Embryonic facial prominence (tissue), 1 donor: Measurements from ENCODE around the gene FASN.

Source experiments
- DNase-seq: peaks from one replicate; pipeline ENCODE4 v3.0.0-alpha.2; 2016; ENCODE audit errors: extremely low spot score

Gene FASN

DNA sequence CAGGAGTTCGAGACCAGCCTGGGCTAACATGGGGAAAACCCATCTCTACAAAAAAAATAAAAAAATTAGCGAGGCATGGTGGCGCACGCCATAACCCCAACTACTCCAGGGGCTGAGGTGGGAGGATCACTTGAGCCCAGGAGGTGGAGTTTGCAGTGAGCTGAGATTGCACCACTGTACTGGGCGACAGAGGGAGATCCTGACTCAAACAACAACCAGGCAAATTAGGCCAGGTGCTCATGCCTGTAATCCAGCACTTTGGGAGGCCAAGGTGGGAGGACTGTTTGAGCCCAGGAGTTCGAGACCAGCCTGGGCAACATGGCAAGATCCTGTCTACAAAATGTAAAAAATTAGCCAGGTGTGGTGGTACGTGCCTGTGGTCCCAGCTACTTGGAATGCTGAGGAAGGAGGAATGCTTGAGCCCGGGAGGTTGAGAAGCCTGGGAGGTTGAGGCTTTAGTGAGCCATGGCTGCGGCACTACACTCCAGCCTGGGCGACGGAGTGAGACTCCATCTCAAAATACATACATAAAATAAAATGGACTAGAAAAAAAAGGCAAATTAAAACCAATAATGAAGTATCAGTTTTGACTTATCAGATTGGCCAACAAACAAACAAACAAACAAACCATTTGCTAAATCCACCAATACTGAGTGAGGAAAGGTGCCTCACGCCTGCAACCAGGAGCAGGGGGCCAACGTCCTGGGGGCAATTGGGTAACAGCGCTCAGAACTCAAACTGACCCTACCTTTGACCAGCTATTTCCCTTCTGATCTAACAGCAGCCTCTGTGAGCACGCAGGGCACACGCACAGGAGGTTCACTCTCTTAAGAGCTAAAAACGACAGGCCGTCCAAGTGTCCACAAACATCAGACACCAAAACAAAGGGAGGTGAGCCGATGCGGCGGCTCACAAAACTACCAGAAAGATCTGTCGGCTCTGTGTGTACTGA lies 19.4 kb upstream of the FASN start:
- no peak for DNase-seq

DNA sequence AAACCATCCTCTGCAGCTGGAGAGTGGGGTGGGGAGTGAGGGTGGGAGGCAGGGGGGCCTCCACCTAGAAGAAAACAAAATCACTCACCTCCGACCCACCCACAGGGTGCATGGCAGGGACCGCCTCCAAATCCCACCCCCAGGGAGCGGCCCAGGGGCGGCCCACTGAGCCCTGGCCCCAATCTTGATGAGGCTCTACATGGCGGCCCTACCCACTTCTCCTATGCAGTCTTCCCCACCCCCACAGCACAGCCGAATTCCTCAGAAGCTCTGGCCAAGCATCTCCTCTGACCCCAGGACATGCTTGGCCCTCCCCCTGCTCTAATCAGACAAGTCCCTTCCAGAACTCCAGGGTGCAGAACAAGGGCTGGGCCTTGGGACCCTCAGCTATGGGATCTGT lies 18.2 kb upstream of the FASN start:
- DNase-seq, result no peak

DNA sequence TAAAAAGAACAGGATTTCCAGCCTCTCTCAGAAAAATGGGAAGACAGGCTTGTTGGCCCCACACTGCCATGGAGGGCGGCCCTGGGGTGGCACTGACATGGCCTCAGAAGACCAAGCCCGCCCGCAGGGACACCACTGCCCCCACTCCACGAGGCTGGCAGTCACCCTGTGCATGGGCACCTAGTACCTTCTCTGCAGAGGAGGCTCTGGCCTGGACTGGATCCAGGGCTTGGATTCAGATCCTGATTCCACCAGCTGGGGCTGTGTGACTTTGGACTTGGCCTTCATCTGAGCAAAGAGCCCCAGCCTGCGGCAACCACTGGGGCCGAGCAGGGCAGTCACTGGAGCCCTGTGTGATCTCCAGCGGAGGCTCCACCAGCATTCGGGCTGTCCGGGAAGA lies 16.8 kb upstream of the FASN start:
- no peak for DNase-seq

DNA sequence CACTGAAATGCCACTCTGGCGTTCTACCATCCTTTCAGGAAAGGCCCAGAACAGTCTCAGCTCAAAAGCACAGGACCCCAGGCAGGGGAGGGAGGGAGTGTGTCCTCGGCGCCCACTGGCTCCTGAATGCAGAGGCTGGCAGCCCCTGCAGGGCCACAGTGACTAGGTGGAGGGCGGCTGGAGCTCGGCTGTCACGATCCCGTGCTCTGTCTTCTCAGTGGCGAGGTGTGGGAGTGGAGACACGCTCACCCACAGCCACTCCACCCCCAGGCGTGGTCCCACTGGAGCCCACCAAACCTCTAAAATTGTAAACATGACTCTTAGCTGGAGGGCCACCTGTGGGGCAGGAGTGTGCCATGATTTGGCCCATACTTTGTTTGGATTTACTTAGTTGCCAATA lies 16.4 kb upstream of the FASN start:
- no peak for DNase-seq

DNA sequence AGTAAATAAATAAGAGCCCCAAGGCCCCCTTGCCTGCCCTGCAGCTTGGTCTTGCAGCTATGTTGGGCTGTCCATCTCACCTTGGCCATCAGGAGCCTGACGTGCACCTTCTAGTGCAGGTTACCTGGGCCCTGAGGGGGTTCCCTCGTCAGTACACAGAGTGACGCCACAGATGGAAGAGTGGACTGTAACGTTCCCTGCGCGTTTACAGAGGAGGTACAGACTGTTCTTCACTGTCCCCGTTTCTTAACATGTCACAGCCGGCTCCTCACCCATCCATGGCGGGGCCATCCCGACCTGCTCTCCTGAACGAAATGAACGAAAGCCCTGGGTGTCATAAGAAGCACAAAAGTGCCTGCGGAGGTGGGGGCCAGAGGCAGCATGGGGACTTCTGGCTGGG lies 15.9 kb upstream of the FASN start:
- DNase-seq, result no peak

DNA sequence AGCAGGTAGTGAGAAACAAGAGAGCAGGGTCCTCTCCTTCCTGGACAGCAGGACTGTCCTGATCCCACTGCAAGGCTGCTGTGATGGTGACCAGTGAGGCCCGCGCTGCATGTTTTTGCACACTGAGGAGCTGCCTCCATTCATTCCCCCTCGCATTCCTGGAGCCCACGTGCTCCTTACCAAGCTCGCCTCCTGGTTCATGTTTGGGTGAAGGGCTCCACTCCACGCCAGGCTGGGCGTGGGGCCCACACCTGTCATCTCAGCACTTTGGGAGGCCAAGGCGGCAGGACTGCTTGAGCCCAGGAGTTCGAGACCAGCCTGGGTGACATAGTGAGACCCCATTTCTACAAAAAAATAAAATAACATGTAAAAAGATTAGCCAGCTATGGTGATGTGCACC lies 15.4 kb upstream of the FASN start:
- no peak for DNase-seq

DNA sequence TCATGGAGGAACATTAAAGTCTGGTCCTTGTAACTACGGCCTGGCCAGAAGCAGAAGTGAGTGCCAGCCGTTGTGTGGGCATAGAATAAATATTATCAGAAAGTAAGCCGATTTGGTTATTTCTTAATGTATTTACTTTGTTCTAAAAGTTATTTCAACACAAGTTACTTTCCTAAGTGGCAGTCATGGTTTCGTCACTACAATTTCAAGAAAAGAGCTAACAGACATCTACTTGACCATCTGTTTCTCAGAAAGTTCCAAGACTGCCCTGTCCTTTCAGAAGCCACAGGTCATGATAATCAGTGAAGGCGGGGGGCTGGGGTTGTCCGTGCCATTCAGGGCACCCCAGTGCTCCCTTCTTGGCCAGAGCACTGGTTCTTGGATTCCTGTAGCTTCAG lies 14.9 kb upstream of the FASN start:
- DNase-seq, result no peak

DNA sequence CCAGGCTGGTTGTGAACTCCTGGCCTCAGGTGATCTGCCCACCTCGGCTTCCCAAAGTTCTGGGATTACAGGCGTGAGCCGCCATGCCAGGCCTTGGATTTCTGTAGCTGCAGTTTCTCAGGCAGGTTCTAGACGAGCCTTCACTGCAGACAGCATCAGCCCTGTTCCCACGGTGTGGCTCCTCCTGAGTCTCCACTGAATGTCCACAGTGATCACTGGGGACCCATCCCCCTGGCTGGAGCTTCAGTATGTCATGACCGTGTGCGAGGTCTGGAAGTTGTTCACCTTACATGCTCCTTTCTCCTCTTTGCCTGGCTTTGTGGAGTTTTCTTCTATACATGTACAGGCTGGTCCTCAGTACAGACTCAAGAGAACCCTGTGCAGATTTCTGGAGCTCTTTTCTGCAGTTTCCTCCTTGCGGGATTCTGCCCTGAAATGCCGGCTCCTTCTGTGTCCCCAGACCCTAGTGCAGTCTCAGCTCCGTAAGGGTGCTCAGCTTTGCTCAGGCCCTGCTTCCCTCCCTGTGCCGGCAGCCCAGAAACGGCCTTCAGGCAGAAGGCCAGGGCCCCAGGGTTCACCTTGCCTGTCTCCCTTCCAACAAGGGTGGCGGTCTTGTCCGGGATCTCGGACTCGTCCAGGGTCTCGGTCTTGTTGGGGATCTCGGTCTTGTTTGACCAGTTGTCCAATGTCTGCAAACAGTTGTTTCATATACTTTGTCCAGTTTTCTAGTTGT lies 14.3 kb upstream of the FASN start:
- no peak for DNase-seq

DNA sequence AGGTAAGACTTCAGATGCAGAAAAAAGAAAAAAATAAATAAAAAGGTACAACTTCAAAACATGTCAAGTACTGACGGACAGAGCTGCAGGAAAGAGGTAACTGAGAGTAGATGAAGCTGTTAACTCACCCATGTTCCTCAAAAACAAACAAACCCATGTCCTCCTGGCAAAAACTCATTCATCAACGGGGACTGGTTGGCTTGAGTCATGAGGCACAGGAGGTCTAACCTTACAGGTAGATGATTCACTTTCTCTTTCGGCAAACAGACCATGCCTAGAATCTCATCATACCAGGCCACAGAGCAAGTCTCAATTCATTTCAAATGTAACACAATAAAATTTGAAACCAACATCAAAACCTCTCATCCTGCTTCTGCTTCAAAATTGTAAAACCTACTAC lies 12.3 kb upstream of the FASN start:
- no peak for DNase-seq

DNA sequence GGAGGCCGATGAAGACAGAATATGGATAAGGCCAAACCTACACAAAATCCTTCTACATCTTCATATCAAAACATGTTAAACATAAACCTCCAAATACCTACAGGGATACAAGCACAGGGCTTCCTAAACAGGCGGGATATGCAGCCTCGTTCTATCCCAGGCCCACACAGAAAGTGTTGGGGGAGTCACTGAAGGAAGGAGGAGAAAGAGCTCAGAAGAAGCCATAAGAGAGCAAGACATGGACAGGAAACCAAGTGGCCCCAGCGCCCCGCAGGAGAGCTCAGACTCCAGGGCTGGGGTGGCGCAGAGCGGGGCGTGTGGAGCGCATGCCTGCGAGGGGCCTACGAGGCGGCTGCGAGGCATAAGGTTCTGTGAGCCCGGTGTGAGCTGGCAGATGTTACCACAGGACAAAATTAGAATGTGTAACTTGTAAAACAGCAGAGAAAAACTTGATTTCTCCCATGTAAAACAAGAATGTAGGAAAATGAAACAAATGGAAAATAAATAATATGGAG lies 11.0 kb upstream of the FASN start:
- no peak for DNase-seq

DNA sequence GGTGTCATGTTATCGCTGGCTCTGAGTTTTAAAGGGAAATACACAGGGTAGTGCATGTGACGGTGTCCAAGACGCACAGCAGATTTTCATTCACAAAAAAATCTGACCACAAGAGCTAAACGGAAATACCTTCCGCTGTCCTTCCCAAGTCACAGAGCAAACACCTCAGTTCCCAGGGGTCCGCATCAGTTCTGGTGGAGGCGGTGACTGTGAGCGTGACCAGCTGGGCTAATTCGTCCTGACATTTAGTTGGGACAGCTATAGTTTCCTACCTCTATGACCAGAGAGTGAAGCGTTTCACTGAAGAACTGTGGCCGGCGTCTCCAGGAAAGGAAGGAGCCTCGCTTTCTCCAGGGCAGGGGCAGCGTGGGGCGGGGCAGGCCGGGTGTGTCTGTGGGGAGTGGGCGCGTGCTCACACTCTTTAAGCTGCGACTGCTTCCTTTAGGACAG lies 10.5 kb upstream of the FASN start:
- no peak for DNase-seq

DNA sequence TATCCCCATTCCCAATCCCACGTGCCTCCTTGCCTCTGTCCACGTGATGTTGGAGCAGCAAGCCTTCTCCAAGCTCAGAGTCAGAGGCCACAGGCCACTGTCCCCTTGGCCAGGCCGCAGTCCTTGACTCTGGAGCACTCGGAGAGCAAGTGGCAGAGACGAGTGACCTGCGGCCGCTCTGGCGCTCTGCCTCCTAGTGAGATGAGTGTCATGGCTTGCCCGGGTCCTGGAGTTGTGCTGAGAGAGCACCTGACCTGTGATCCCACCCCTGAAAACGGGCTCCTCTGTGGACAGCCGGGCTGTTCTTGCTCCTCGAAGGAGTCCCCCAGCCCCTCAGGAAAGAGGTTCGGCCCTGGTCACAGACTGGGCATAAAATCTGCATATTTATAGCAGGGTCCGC lies 10.0 kb upstream of the FASN start:
- no peak for DNase-seq

DNA sequence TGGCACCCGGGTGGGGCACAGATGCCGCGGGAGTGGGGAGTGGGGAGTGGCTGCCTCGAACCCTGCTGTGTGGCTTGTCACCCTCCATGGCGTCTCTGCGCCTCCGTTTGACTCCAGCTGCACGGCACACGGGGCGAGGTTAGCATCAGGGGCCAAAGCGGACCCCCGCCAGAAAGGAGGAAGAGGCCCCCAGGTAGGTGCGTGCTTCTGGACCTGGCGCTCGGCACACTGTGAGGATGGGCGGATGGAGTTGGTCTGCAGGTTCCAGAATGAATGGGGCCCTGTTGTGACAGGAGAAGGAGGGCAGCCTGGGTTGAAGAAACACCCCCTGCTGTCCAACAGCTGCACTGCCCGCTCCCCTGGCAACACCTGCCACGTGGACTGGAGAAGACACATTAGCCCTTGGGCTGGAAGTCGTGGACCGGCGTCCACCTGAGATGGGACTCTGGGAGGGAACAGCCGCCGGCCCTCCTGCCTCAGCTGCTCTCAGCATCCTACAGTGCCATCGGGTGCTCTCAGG lies 9.4 kb upstream of the FASN start:
- DNase-seq, result no peak

DNA sequence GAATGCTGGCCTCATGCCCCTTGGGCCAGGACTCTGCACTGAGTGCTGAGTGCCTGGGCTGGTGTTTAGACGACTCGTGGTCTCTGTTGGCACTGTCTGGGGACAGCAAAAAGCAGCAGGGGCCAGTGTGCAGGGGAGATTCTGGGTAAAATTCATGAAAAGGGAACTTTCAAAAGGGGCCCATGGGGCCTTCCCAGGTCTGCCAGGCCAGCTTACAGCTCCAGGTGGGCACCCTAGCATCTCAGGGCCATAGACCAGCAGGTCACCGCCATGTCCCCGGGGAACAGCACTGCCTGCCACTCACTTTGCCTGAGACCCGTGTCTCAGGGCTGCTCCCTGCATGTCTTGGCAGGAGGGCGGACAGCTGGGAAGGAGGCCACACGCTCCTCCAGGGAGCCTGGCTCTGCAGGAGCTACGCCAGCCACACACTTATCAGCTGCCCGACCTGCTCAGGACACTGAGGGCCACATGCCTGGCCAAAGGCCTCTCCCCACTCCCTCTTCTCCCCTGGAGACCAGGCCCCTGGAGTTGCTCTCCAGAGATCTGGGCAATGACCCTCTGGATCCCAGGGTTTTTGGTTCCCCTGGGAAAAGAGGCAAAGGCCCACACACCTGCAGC lies 8.8 kb upstream of the FASN start:
- no peak for DNase-seq

DNA sequence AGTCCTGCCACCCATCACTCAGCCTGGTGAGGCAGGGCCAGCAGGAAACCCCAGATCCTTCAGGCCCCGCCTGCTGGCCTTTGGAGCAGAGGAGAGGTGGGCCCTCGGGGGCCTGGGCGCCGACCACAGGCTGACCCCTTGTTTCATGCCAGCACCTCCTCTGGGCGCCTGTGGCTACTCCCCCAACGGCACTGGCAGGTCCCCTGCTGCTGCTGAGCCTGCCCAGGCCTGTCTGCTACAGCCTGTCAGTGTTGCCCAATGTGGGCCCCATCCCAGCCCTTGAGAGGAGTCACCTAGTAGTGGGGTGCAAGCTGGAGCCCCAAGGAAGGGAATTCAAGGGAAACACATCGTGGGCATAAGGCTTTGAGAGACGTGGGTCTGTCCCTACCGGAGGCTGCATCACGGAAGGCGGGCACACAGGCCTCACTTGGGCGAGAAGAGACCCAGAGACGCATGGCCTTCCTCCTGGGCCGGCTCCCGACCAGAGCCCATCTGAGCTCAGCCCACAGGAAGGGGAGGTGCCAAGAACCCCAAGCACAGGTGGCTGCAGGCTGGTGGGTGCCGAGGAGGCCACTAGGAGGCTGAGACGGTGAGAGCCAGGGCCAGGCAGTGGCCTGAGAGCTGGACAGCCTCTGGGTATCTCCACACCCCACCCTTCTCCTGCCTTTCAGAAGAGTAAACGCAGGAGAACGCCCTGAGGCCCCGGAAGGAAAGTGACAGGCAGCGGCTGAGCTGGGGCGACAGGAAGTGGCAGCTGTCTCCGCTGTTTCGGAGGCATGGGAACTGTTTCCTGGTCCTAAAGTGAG lies 8.0 kb upstream of the FASN start:
- no peak for DNase-seq

DNA sequence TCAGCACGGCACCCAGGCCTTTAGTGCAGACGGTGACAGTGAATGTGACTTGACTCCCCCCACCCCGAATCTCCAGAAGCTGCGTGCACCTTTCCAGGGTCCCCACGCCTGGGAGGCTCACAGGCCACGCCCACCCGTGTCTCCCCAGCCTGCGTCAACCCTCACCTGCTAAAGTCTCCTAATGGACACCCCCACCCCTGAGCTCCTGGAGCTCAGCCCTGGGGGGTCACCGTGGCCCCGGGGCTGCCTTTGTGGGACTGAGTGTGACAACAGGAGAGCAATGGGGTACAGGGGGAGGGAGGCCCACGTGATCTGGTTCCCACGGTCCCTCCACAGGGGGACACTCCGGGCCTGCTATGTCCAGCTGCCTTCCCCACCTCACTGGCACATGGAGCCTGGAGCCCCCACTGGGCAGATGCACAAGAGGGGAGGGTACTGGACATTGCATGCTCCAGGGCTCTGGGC lies 7.4 kb upstream of the FASN start:
- no peak for DNase-seq

DNA sequence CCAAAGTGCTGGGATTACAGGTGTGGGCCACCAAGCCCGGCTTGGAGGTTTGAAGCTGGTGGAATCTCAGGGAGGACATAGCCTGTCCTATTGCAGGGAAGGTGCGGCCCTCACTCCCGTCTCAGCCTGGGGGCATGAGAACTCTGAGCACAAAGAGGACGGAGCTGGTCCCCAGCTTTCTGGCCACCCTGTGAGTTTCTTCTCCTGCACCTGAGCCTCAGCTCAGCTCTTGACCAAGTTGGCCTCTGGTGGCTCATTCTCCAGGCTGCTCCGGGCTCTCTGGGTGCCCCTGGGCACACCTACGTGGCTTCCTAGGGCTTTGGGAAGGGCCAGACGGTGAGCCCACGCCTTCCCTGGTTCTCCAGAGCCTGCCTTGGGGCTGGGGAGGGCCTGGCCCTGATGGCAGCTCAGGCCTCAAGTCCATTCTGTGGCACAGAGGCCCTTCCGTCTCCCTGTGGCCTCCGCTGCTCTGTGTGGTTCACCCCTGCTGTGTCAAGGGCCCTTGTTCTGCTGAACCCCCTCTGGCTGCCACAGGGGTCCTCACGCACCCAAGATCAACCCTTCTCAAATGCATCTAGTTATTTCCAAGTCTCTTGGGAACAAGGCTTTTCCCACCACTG lies 6.9 kb upstream of the FASN start:
- DNase-seq, result no peak

DNA sequence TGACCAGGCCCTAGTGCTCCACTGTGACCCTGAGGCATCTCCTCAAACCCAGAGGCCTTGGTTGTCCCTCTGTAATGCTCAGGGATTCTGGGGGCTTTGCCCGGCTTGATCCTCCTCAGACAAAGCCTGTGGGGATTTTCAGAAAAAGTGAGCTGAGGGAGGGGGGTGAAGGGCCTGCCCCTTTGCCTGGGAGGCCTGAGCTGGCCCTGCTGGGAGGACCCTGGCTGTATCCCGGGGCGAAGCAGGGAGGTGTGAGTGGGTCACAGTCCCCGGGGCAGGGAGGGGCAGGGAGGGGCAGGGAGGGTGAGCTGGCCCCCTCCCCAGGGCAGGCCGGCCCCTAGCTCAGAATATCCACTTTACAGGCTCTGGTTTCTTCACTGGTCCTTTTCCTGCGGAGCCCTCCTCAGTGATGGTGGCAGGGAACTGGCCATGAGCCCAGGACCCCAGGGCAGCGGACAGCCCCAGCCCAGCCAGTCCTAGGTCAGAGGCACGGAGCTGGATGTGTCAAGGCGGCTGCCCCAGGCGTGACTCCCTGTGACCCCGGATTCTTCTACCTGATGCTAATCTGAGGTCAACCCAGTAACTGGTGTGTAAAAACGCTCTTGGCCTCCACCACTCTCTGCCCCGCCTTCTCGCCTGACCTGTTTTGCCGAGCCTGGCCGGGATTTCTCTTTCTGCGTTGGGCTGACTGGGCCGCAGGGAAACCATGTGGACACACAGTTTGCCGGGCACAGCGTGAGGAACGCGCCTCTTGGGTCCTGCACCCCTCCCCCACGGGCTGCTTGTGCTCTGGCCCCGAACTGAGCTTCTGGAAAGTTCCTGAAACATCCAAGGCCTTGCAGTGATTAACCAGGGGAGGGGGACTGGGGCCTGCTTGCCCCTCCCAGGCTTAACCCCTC lies 5.8 kb upstream of the FASN start:
- no peak for DNase-seq

DNA sequence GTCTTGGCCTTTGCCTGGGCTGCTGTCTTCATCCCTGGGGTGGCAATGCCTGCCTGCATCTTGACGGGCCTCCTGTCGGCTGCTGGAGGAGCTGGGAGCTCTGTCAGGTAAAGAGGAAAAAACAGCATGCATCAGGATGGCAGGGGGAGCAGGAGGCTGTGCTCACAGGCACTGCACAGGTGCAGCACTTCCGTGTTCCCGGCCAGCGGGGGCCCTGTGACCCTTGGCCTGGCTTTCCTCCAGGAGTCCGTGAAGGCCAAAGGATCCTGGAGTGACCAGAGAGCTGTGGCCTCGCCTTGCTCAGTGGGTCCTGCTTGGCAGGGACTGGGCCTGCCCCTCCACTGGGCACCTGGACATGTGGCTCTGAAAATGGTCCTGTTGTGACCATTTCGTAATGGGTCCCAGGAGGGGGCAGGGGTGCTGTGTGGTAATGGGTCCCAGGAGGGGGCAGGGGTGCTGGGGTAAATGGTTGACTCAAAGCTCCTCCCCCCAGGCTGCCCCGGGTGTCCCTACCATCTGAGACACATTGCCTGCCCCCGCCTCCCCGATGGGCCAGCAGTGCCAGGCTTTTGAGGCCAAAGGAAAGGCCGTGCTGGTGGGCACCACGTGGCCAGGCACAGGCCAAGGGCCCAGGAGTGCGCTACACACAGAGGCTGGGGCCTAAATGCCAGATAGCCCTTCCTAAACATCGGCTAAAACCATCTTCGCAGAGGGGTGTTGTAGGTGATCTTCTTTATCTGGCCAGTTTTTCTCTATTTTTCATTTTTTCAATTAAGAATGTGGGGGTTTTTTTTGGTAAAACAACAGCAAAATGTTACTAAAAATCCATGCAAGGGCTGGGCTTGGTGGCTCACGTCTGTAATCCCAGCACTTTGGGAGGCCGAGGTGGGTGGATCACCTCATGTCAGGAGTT lies 4.0 kb upstream of the FASN start:
- no peak for DNase-seq
